ENCODE data around the gene USP51. TPM values are rescaled to one million over a fixed set of nuclear protein-coding genes. Genes with fewer than 3 reads are reported as not detected.
"Not testable (repeated sequence)": the region's sequence is repeated elsewhere in the genome, so short reads cannot be mapped to it uniquely, and the experiment has no call there.

USP51 gene
- total RNA-seq, 2 experiments from 2014 or later: 1.6 to 2.0 TPM

GRCh38 chrX:55488593-55489313 lies 895 bp downstream of the USP51 start:
- POLR2A ChIA-PET: interaction anchor here (1.6 to 2.4 kb wide), 4 partner anchors 36 to 489 kb away, joined by 8 to 18 read pairs (median 11); partner anchors contain the start of genes APEX2, MAGEH1 and RRAGB
- ATAC-seq (ENCODE audit: low read depth) (peak; percentile 76), DNase-seq (peak; percentile 71)
- H3K27me3 Mint-ChIP-seq: no peaks in the 10 kb centered on the region
- no peaks in the 10 kb centered on the region for H3K36me3 Mint-ChIP-seq
- no peaks in the 10 kb centered on the region for H3K9me3 Mint-ChIP-seq
- H3K27ac Mint-ChIP-seq: peak overlapping the region; percentile 90
- H3K4me3 Mint-ChIP-seq: peak overlapping the region; percentile 93
- H3K4me1 Mint-ChIP-seq: peaks cover 8% of the 10 kb centered on the region

- ATAC-seq (ENCODE audit: low read depth) (no peak), DNase-seq (no peak)
- Mint-ChIP-seq H3K36me3 (no peaks in the 10 kb centered on the region), H3K27me3 (no peaks in the 10 kb centered on the region), H3K27ac (peak overlapping the region; percentile 78), H3K4me3 (peak overlapping the region; percentile 78), H3K9me3 (no peaks in the 10 kb centered on the region), H3K4me1 (peaks cover 8% of the 10 kb centered on the region)
- POLR2A ChIA-PET: interaction anchor here (0.7 to 2.4 kb wide), 5 partner anchors 36 to 1276 kb away, joined by 3 to 18 read pairs (median 11); partner anchors contain the start of genes APEX2, MAGEH1 and RRAGB
These were observed 1.5 kb downstream of the USP51 start for GRCh38 chrX:55488006-55488592.

- ATAC-seq (ENCODE audit: low read depth) (no peak), DNase-seq (no peak)
- POLR2A ChIA-PET: no interaction called here
- H3K27me3 Mint-ChIP-seq: no peaks in the 10 kb centered on the region
- no peaks in the 10 kb centered on the region for H3K36me3 Mint-ChIP-seq
- no peak overlapping the region for H3K4me3 Mint-ChIP-seq
- H3K27ac Mint-ChIP-seq: no peak overlapping the region
- peaks cover 9% of the 10 kb centered on the region for H3K4me1 Mint-ChIP-seq
- no peaks in the 10 kb centered on the region for H3K9me3 Mint-ChIP-seq
These were observed 2.5 kb downstream of the USP51 start for GRCh38 chrX:55487143-55487542.

- ATAC-seq (ENCODE audit: low read depth) (no peak), DNase-seq (no peak)
- Mint-ChIP-seq H3K4me1 (peaks cover 9% of the 10 kb centered on the region), H3K27me3 (no peaks in the 10 kb centered on the region), H3K27ac (no peak overlapping the region), H3K36me3 (no peaks in the 10 kb centered on the region), H3K9me3 (no peaks in the 10 kb centered on the region), H3K4me3 (no peak overlapping the region)
- POLR2A ChIA-PET: no interaction called here
These were observed 2.9 kb downstream of the USP51 start for GRCh38 chrX:55486736-55487135.

- no peaks in the 10 kb centered on the region for H3K36me3 Mint-ChIP-seq
- H3K4me3 Mint-ChIP-seq: no peak overlapping the region
- peaks cover 9% of the 10 kb centered on the region for H3K4me1 Mint-ChIP-seq
- no peaks in the 10 kb centered on the region for H3K27me3 Mint-ChIP-seq
- no peak overlapping the region for H3K27ac Mint-ChIP-seq
- ATAC-seq (ENCODE audit: low read depth) (no peak), DNase-seq (no peak)
- H3K9me3 Mint-ChIP-seq: no peaks in the 10 kb centered on the region
- POLR2A ChIA-PET: no interaction called here
These were observed 4.7 kb downstream of the USP51 start for GRCh38 chrX:55484948-55485347.

- DNase-seq: no peak
- Mint-ChIP-seq H3K36me3 (no peaks in the 10 kb centered on the region), H3K27ac (no peak overlapping the region), H3K27me3 (no peaks in the 10 kb centered on the region), H3K4me1 (peaks cover 4% of the 10 kb centered on the region), H3K4me3 (no peak overlapping the region), H3K9me3 (no peaks in the 10 kb centered on the region)
- ATAC-seq (ENCODE audit: low read depth): no peak
- POLR2A ChIA-PET: no interaction called here
These were observed 9.1 kb downstream of the USP51 start for GRCh38 chrX:55480390-55481062.

- H3K4me1 Mint-ChIP-seq; H3K27me3 Mint-ChIP-seq; POLR2A ChIA-PET; H3K9me3 Mint-ChIP-seq; ATAC-seq (ENCODE audit: low read depth); DNase-seq; H3K27ac Mint-ChIP-seq; H3K4me3 Mint-ChIP-seq; H3K36me3 Mint-ChIP-seq: not testable (repeated sequence)
These were observed 9.7 kb downstream of the USP51 start for GRCh38 chrX:55479956-55480355.

GRCh38 chrX:55465791-55466190 lies 23.9 kb downstream of the USP51 start:
- H3K9me3 Mint-ChIP-seq; H3K27ac Mint-ChIP-seq; ATAC-seq (ENCODE audit: low read depth); H3K36me3 Mint-ChIP-seq; DNase-seq; H3K4me1 Mint-ChIP-seq; POLR2A ChIA-PET; H3K4me3 Mint-ChIP-seq; H3K27me3 Mint-ChIP-seq: not testable (repeated sequence)

- POLR2A ChIA-PET, H3K4me1 Mint-ChIP-seq, H3K9me3 Mint-ChIP-seq: not testable (repeated sequence)
These were observed 24.5 kb downstream of the USP51 start for GRCh38 chrX:55465108-55465507.

GRCh38 chrX:55464050-55464449 lies 25.6 kb downstream of the USP51 start:
- H3K36me3 Mint-ChIP-seq, DNase-seq, POLR2A ChIA-PET, H3K9me3 Mint-ChIP-seq, H3K4me1 Mint-ChIP-seq, H3K27ac Mint-ChIP-seq, H3K4me3 Mint-ChIP-seq, H3K27me3 Mint-ChIP-seq: not testable (repeated sequence)
- ATAC-seq (ENCODE audit: low read depth): peak; percentile 56

More at GRCh38 chrX:55465108-55465507, 24.5 kb downstream of the USP51 start:
- not testable (repeated sequence) for H3K27ac Mint-ChIP-seq; ATAC-seq (ENCODE audit: low read depth); H3K4me3 Mint-ChIP-seq; H3K36me3 Mint-ChIP-seq; H3K27me3 Mint-ChIP-seq; DNase-seq

- H3K4me1 Mint-ChIP-seq, H3K27me3 Mint-ChIP-seq, H3K36me3 Mint-ChIP-seq, H3K27ac Mint-ChIP-seq, POLR2A ChIA-PET, DNase-seq, H3K4me3 Mint-ChIP-seq, H3K9me3 Mint-ChIP-seq: not testable (repeated sequence)
- ATAC-seq (ENCODE audit: low read depth): peak; percentile 52
These were observed 29.7 kb downstream of the USP51 start for GRCh38 chrX:55459926-55460325.

- DNase-seq; H3K27ac Mint-ChIP-seq; POLR2A ChIA-PET; H3K4me3 Mint-ChIP-seq; H3K4me1 Mint-ChIP-seq; H3K36me3 Mint-ChIP-seq; ATAC-seq (ENCODE audit: low read depth); H3K27me3 Mint-ChIP-seq; H3K9me3 Mint-ChIP-seq: not testable (repeated sequence)
These were observed 30.2 kb downstream of the USP51 start for GRCh38 chrX:55459426-55459825.

GRCh38 chrX:55455708-55456107 lies 33.9 kb downstream of the USP51 start:
- POLR2A ChIA-PET, H3K4me1 Mint-ChIP-seq: not testable (repeated sequence)

GRCh38 chrX:55452833-55453124 lies 36.9 kb downstream of the USP51 start:
- DNase-seq (no peak), ATAC-seq (ENCODE audit: low read depth) (no peak)
- H3K27me3 Mint-ChIP-seq: no peaks in the 10 kb centered on the region
- no peaks in the 10 kb centered on the region for H3K9me3 Mint-ChIP-seq
- peaks cover 7% of the 10 kb centered on the region for H3K4me1 Mint-ChIP-seq
- H3K36me3 Mint-ChIP-seq: no peaks in the 10 kb centered on the region
- peak overlapping the region; percentile 87 for H3K27ac Mint-ChIP-seq
- peak overlapping the region; percentile 95 for H3K4me3 Mint-ChIP-seq
- POLR2A ChIA-PET: interaction anchor here (1.5 to 2.6 kb wide), 3 partner anchors 36 to 455 kb away, joined by 4 to 18 read pairs (median 6); partner anchors contain the start of gene USP51

More at GRCh38 chrX:55455708-55456107, 33.9 kb downstream of the USP51 start:
- not testable (repeated sequence) for ATAC-seq (ENCODE audit: low read depth); H3K9me3 Mint-ChIP-seq; H3K27me3 Mint-ChIP-seq; H3K27ac Mint-ChIP-seq; DNase-seq; H3K36me3 Mint-ChIP-seq; H3K4me3 Mint-ChIP-seq
